GM12878 (cell line): ENCODE results near the gene ETNK2. TPM values are rescaled to one million over a fixed set of nuclear protein-coding genes. Genes with fewer than 3 reads are reported as not detected.

ENCODE experiments used
- BACH1 ChIP-seq: fragments of 450-650 bp; IDR thresholded peaks from 2 replicates; pipeline ENCODE4 v1.6.1; 2017; ENCODE audit warnings: mild to moderate bottlenecking, borderline replicate concordance
- BCL11A ChIP-seq: IDR thresholded peaks from 2 replicates; pipeline ENCODE4 v1.6.1; 2011; ENCODE audit warnings: low read depth, low read length
- CUX1 ChIP-seq: IDR thresholded peaks from 2 replicates; pipeline ENCODE4 v1.6.1; 2012; ENCODE audit warnings: improper control_type of control experiment, low read depth, low read length; ENCODE audit not compliant: insufficient replicate concordance
- DPF2 ChIP-seq: fragments of 450-650 bp; IDR thresholded peaks from 2 replicates; pipeline ENCODE4 v1.6.1; 2017; ENCODE audit warnings: mild to moderate bottlenecking
- IKZF2 ChIP-seq, 2 experiments: fragments of 450-650 bp; IDR thresholded peaks; 2 replicates each; pipeline ENCODE4 v1.6.1; 2017; ENCODE audit warnings: mild to moderate bottlenecking in 2 of 2, moderate library complexity in 2 of 2
- RFX5 ChIP-seq: IDR thresholded peaks from 2 replicates; pipeline ENCODE4 v1.6.1; 2011; ENCODE audit warnings: low read depth, low read length, improper control_type of control experiment
- SIX5 ChIP-seq: IDR thresholded peaks from 2 replicates; pipeline ENCODE4 v1.6.1; 2011; ENCODE audit warnings: mild to moderate bottlenecking, low read depth, low read length, moderate library complexity; ENCODE audit not compliant: severe bottlenecking
- SMAD5 ChIP-seq: IDR thresholded peaks from 2 replicates; pipeline ENCODE4 v1.6.1; 2016; ENCODE audit warnings: antibody characterized with exemption, low read depth
- WRNIP1 ChIP-seq: IDR thresholded peaks from 2 replicates; pipeline ENCODE4 v1.6.1; 2011; ENCODE audit warnings: low read depth, low read length, improper control_type of control experiment, borderline replicate concordance
- polyA plus RNA-seq, 11 experiments: library from polyadenylated mRNA; depleted of rRNA in 4 of 11; unstranded in 6 of 11; stranded (reverse) in 5 of 11; fragments of >200 nt; fragmentation: Nextera tagmentation in 4 of 11; fragmentation: Illumina TruSeq in 1 of 11; extraction: Ambion mirVana in 4 of 11; extraction: Trizol in 1 of 11; gene quantifications; 1 replicate in 1 of 11; 2 replicates in 10 of 11; pipeline versions ENCODE4 v1.2.1 to v1.2.3, GENCODE V29; 2011 to 2016; ENCODE audit warnings: inconsistent platforms in 2 of 11, missing spikeins in 2 of 11, low read depth in 1 of 11
- total RNA-seq, 4 experiments: library from RNA; depleted of rRNA in 3 of 4; stranded (reverse); fragments of >200 nt in 3 of 4; fragmentation: Illumina TruSeq in 1 of 4; extraction: Trizol in 1 of 4; gene quantifications; 2 replicates each; pipeline versions ENCODE4 v1.2.1 to v1.2.3, GENCODE V29; 2013 to 2021

The ETNK2 gene
- total and polyA plus RNA-seq, 10 of the 15 experiments (the other 5 are each of a cell fraction or from before 2014, with no cell fraction given) = 0.14 TPM; not detected in 9

DNA sequence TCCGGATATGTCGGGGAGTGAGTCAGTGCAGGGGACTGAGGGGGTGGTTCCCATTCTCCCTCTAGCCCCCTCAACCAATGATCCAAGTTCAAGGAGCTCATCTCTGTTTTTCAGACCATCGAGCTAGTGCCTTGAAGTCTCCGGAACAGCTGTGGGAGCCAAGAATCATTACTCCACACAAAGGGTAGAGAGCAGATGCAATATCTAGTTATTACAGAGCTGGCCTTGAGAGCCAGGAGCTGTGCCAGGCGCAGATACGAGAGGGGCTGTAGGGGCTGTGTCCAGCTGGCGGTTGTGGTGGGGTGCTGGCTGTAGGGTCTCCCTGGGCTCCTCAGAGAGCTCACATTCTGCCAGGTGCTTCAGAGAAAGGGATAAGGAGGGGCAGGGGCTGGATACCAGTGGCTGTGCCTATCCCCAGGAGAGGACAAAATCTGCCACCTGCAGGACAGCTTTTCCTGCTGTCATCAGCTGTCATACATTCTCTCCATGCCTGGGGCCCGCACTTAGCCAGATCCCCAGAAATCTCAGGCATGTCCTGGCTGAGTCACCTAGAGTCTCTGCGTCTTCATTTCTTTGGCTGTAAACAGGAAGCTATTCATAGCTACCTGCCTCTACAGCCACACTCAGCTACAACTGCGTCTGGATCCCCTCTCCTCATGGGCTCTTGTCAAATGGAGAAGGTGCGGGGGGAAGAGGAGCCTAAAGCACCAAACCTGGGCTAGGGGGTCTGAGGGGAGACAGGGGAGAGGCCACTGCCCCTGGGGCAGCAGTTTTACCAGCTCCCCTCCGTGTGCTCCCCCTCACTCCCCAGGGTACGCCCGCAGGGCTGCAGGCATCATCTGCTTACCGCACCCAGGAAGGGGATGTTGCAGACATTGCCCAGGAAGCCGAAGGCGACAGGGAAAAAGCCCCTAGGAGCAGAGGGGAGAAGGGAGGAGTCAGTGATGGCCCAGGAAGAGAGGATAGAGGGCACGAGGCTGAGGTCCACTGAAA, 46.8 kb upstream of the ETNK2 start (continued):
- TF ChIP-seq CUX1 (no peak), SIX5 (no peak), IKZF2 (IDR thresholded peaks at IDR 0.05) (no peak), SMAD5 (no peak), BACH1 (no peak), BCL11A (no peak), DPF2 (no peak), WRNIP1 (no peak), RFX5 (no peak)
